Ishikawa (cell line): ENCODE data around the gene SLC36A3.

Experiments used
- EGR1 ChIP-seq: IDR thresholded peaks from 2 replicates; pipeline ENCODE4 v1.6.1; 2012
- EP300 ChIP-seq: IDR thresholded peaks from 2 replicates; pipeline ENCODE4 v1.6.1; 2012; ENCODE audit warnings: borderline replicate concordance
- NFIC ChIP-seq: IDR thresholded peaks from 2 replicates; pipeline ENCODE4 v1.6.1; 2012
- RAD21 ChIP-seq: IDR thresholded peaks from 2 replicates; pipeline ENCODE4 v1.6.1; 2012; ENCODE audit warnings: low read depth
- YY1 ChIP-seq: IDR thresholded peaks from 2 replicates; pipeline ENCODE4 v1.6.1; 2012; ENCODE audit warnings: low read depth
- ZBTB7A ChIP-seq: IDR thresholded peaks from 2 replicates; pipeline ENCODE4 v1.6.1; 2012; ENCODE audit warnings: low read depth
- TF ChIP-seq, protein P1 (sequence below): IDR thresholded peaks from 2 replicates; pipeline ENCODE4 v1.6.1; 2012

The SLC36A3 gene

GRCh38 chr5:151228986-151229385 is 74.6 kb downstream of the SLC36A3 start:
- TF ChIP-seq, protein P1, sequence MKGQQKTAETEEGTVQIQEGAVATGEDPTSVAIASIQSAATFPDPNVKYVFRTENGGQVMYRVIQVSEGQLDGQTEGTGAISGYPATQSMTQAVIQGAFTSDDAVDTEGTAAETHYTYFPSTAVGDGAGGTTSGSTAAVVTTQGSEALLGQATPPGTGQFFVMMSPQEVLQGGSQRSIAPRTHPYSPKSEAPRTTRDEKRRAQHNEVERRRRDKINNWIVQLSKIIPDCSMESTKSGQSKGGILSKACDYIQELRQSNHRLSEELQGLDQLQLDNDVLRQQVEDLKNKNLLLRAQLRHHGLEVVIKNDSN = no peak

DNA sequence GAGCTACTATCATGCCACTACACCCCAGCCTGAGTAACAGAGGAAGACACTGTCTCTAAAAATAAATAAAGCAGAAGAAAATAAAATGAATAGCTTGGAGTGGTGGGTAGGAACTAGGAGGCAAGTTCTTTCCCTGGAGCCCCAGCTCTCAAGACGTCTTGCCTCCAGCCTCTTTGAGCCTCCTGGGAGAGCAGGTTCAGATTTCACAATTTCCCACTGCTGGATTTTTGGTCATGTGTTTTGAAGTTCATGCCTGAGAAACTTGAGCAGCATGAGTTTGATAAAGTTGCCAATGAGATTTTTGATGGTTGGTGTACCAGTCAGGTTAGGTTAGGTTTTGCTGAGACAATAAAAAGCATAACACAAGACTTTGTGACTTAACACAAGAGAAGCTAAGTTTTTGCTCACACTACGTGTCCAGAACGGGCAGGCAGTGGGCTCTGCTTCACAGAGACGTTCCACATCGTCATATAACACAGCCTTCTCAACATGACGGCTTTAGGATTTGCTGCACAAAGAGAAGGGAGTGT is 75.6 kb downstream of the SLC36A3 start:
- TF ChIP-seq NFIC (no peak), EGR1 (no peak), YY1 (no peak), ZBTB7A (no peak), EP300 (no peak), RAD21 (no peak)
